Activated B cell treated with CpG ODN at 0.5 μM for 24 hours (primary cell): Measurements from ENCODE around the gene CASZ1. TPM values are rescaled to one million over a fixed set of nuclear protein-coding genes. Genes with fewer than 3 reads are reported as not detected.

Source experiments
- ATAC-seq: fragments of 200-7000 bp; cut with Tn5 transposase; one replicate; pipeline ENCODE4 v1.10.0; 2021; ENCODE audit warnings: low read depth, mild to moderate bottlenecking, moderate library complexity
- CTCF ChIA-PET: fragments of 350-600 bp; sonication (Branson Sonifier 250); formaldehyde crosslinking; loops from one replicate; lab custom pipeline; 2021; ENCODE audit warnings: antibody characterized with exemption; lab: Charles Lee
- POLR2A ChIA-PET: fragments of 350-600 bp; sonication (Branson Sonifier 250); formaldehyde crosslinking; loops from one replicate; lab custom pipeline; 2021; ENCODE audit warnings: antibody characterized with exemption; lab: Charles Lee
- DNase-seq: peaks from one replicate; pipeline ENCODE4 v3.0.0; 2022
- H3K27ac Mint-ChIP-seq: one replicate; pipeline ENCODE4 v1.8.0; 2020; ENCODE audit warnings: mixed read lengths
- H3K27me3 Mint-ChIP-seq: one replicate; pipeline ENCODE4 v1.8.0; 2021; ENCODE audit warnings: mixed read lengths
- H3K36me3 Mint-ChIP-seq: one replicate; pipeline ENCODE4 v1.8.0; 2021; ENCODE audit warnings: low read depth, mixed read lengths
- H3K4me1 Mint-ChIP-seq: one replicate; pipeline ENCODE4 v1.8.0; 2021; ENCODE audit warnings: mixed read lengths
- H3K4me3 Mint-ChIP-seq: one replicate; pipeline ENCODE4 v1.8.0; 2020; ENCODE audit warnings: mild to moderate bottlenecking, mixed read lengths
- H3K9me3 Mint-ChIP-seq: one replicate; pipeline ENCODE4 v1.8.0; 2020; ENCODE audit warnings: mixed read lengths
- intact Hi-C: fragments of 100-400 bp; cut with micrococcal nuclease; formaldehyde crosslinking; loops from one replicate; pipeline ENCODE4 v1.15.1; 2024
- total RNA-seq: library from RNA; stranded (reverse); gene quantifications from 2 replicates; pipeline ENCODE4 v1.2.3, GENCODE V29; 2022
- TF ChIP-seq, protein P1 (sequence below): fragments of 200-600 bp; IDR thresholded peaks from one replicate; pipeline ENCODE4 v1.8.0; 2022; ENCODE audit warnings: antibody characterized with exemption, mild to moderate bottlenecking

The CASZ1 gene
- total RNA-seq, 1 donor from 2014 or later: 35.6 TPM

DNA sequence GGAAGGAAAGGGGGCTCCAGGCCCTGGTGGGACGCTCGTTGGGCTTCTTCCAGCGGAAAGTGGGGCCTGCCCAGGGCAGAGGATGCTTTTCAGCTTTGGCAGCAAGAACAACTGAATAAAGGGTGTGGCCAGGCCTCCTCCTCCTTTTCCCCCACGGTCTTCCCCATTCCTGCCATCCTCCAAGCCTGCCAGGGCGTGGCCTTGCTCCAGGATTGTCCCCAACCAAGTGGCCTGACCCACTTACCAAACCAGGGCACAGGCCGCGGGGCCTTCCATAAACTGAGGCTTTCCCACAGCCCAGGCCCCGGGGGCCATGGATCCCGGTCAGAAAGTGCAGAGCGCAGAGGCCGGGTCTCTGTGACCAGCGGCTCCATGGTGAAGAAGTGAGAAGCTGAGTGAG is 33.6 kb downstream of the CASZ1 start:
- Mint-ChIP-seq H3K27me3 (no peaks in the 10 kb centered on the region), H3K27ac (no peak overlapping the region), H3K4me3 (no peak overlapping the region), H3K9me3 (no peaks in the 10 kb centered on the region), H3K4me1 (peaks cover 8% of the 10 kb centered on the region), H3K36me3 (no peaks in the 10 kb centered on the region)
- ChIA-PET POLR2A (no interaction called here), CTCF (no interaction called here)
- DNase-seq: no peak
- TF ChIP-seq, protein P1, sequence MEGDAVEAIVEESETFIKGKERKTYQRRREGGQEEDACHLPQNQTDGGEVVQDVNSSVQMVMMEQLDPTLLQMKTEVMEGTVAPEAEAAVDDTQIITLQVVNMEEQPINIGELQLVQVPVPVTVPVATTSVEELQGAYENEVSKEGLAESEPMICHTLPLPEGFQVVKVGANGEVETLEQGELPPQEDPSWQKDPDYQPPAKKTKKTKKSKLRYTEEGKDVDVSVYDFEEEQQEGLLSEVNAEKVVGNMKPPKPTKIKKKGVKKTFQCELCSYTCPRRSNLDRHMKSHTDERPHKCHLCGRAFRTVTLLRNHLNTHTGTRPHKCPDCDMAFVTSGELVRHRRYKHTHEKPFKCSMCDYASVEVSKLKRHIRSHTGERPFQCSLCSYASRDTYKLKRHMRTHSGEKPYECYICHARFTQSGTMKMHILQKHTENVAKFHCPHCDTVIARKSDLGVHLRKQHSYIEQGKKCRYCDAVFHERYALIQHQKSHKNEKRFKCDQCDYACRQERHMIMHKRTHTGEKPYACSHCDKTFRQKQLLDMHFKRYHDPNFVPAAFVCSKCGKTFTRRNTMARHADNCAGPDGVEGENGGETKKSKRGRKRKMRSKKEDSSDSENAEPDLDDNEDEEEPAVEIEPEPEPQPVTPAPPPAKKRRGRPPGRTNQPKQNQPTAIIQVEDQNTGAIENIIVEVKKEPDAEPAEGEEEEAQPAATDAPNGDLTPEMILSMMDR: no peak
- ATAC-seq: no peak
- intact Hi-C loops: no loop called here

DNA sequence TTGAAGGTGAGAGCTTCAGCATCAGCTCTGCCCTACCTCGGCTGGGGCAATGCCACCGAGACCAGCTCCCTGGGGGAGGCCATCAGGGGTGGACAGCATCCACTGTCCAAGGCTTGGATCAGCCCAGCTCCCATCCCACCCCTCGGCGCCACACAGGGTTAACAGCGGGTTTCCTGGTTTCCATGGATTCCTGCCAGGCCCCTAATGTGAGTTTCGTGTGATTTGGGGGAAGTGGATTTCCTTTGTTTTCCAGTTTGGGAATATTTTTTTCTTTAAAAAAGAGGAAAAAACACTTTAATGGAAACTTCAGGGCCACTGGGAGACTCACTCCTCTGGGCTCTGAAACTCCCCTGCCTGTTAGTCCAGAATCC is 34.3 kb downstream of the CASZ1 start:
- ChIA-PET POLR2A (no interaction called here), CTCF (no interaction called here)
- H3K27ac Mint-ChIP-seq: no peak overlapping the region
- H3K4me3 Mint-ChIP-seq: no peak overlapping the region
- intact Hi-C loops: no loop called here
- ATAC-seq (no peak), DNase-seq (no peak)
- TF ChIP-seq, protein P1: no peak
- no peaks in the 10 kb centered on the region for H3K36me3 Mint-ChIP-seq
- H3K27me3 Mint-ChIP-seq: peaks cover 3% of the 10 kb centered on the region
- no peaks in the 10 kb centered on the region for H3K9me3 Mint-ChIP-seq
- peaks cover 8% of the 10 kb centered on the region for H3K4me1 Mint-ChIP-seq

DNA sequence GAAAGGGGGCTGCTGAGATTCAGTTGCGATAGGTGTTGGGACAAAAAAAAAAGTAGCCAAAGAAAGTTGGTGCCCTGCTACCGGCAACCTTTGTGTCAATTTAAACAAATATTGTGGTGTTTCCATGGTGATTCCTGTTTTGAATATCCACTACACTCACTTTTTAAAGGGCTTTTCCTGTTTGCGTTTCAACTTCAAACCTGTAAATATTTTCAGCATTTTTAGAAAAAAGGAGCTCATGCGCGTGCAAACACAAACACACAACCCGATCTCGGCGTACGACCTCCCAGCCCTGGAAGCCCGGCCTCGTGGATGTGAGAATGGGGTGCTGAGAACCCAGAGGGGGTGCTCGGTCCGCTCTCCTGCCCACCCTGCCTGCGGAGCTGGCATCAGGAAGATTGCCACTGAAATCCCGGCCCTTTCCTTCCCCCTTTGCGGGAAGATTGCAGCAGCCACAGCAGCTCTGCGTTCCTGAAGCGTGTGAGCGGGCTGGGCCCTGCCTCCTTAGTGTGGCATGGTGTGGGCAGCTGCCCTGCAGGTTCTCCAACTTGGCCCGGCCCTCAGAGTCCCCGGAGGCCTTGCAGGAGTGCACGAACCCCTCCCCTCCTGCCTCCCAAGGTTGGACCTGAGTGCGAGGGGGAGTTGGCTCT is 34.8 kb downstream of the CASZ1 start:
- intact Hi-C loops: no loop called here
- TF ChIP-seq, protein P1: no peak
- Mint-ChIP-seq H3K4me1 (peaks cover 8% of the 10 kb centered on the region), H3K4me3 (no peak overlapping the region), H3K27ac (no peak overlapping the region), H3K36me3 (no peaks in the 10 kb centered on the region), H3K9me3 (no peaks in the 10 kb centered on the region), H3K27me3 (peaks cover 8% of the 10 kb centered on the region)
- ChIA-PET POLR2A (no interaction called here), CTCF (no interaction called here)
- DNase-seq: no peak
- no peak for ATAC-seq

DNA sequence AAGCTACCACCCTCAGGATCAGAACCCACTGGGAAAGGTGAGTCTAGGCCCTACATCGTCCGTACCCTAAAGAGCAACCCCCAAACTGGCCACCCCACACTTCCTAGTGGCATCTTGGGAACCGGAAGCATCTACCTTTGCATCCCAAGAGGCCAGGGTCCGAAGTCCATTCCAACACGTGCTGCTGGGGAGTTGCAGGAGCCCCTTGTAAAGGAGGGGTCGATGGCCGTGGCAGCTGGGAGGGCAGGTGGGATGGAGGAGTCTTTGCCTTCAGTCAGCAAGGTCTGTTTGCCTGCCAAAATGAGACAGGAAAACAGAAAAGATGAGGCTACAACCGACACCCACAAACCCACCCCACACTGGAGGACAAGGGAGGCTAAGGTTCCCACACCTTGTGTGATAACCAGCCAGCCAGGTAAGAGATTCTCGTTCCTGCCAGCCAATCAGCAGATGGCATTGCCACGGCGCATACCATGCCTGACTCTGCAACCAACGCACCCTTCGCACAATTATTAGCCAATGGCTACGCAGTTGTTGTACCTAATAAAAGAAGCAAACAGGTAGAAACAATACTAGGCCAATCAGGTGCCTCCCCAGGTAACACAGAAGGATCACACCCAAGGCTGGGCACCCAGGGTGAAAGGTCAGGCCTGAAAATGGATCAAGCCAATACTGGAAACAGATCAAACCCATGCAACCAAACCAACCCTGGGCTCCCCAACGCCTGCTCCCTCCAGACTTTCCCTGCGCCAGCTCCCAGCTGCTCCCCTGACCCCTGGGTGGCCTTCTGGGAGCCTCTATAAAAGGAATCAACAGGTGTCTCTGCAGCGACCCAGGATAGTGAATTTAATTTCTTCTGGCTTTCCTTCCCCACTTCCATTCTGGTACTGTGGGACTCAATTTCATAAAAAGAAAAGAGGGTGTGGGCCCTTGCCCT is 35.6 kb downstream of the CASZ1 start:
- Mint-ChIP-seq H3K4me1 (peaks cover 12% of the 10 kb centered on the region), H3K27ac (no peak overlapping the region), H3K4me3 (no peak overlapping the region), H3K36me3 (no peaks in the 10 kb centered on the region), H3K9me3 (no peaks in the 10 kb centered on the region), H3K27me3 (peaks cover 9% of the 10 kb centered on the region)
- ATAC-seq: no peak
- intact Hi-C loops: no loop called here
- CTCF ChIA-PET: no interaction called here
- no peak for DNase-seq
- POLR2A ChIA-PET: no interaction called here
- TF ChIP-seq, protein P1: no peak

DNA sequence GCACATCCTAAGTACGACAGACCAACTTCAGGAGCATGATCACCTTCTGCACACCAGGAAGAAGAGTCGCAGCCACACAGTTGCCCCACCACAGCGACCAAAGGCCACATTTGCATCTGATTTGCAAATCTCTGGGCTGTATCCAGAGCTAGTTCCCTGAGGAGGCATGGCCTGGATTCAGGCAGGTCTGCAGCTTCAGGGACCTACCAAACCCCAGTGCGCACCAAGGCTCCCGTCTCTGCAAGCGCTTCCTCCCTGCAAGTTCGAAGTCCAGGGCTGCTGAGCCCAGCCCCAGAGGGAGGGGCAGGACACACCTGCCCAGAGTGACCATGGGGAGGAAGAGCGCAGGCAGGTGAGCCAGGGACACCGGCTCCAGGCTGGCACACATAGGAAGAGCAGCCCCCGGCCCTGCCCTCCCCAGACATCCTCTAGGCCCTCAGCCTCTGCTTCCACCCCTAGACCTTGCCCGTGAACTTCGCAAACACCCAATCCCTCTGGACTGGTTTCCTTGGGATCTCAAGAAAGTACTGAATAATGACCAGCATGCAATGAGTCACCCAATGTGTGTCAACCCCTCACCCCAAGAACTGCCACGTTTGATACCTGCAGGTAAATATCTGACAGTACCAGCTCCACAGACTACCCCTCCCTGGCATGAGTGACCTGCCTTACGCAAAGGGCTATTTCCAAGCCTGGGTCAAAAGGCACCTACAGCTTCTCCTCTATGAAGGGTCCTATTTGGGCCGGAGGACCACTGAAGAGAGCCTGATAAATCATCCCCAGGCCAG is 36.8 kb downstream of the CASZ1 start:
- peaks cover 9% of the 10 kb centered on the region for H3K27me3 Mint-ChIP-seq
- H3K4me3 Mint-ChIP-seq: no peak overlapping the region
- H3K27ac Mint-ChIP-seq: no peak overlapping the region
- TF ChIP-seq, protein P1: no peak
- H3K9me3 Mint-ChIP-seq: no peaks in the 10 kb centered on the region
- no peaks in the 10 kb centered on the region for H3K36me3 Mint-ChIP-seq
- CTCF ChIA-PET: no interaction called here
- intact Hi-C loops: no loop called here
- POLR2A ChIA-PET: no interaction called here
- ATAC-seq (no peak), DNase-seq (no peak)
- peaks cover 17% of the 10 kb centered on the region for H3K4me1 Mint-ChIP-seq
